ENCODE data around the gene RIMBP2.

RIMBP2 gene

GRCh38 chr12:130645751-130646150 is 70.3 kb downstream of the RIMBP2 start:
- no peak overlapping the region for H3K4me3 ChIP-seq (replicated peaks in 1 of 2; ENCODE audit: low read depth in 2 of 2, low read length in 2 of 2)
- TF ChIP-seq, protein P1, sequence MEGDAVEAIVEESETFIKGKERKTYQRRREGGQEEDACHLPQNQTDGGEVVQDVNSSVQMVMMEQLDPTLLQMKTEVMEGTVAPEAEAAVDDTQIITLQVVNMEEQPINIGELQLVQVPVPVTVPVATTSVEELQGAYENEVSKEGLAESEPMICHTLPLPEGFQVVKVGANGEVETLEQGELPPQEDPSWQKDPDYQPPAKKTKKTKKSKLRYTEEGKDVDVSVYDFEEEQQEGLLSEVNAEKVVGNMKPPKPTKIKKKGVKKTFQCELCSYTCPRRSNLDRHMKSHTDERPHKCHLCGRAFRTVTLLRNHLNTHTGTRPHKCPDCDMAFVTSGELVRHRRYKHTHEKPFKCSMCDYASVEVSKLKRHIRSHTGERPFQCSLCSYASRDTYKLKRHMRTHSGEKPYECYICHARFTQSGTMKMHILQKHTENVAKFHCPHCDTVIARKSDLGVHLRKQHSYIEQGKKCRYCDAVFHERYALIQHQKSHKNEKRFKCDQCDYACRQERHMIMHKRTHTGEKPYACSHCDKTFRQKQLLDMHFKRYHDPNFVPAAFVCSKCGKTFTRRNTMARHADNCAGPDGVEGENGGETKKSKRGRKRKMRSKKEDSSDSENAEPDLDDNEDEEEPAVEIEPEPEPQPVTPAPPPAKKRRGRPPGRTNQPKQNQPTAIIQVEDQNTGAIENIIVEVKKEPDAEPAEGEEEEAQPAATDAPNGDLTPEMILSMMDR (IDR thresholded peaks at IDR 0.05; ENCODE audit: low read depth, low read length): no peak
- DNase-seq (ENCODE audit: low read depth in 2 of 2): no peak

DNA sequence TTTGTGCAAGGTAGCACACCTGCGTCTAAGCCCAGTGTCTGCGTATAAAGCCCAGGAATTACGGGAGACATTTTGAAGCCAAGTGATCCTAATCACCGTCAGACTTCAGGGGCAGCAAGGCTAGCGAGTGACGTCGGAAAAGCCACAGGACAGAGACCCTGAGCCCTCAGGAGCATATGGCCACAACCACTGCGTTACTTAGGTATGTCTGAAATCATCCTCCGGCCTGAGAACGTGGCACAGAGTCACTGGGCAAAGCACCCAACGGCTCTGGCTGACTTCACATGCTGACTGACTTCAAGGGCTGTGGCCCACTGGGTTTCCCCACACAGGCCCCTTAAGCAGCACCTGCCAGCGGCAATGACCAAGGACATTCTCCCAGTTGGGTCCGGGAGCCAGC is 71.5 kb downstream of the RIMBP2 start:
- TF ChIP-seq, protein P1 (IDR thresholded peaks at IDR 0.05; ENCODE audit: low read depth, low read length): no peak
- H3K4me3 ChIP-seq (replicated peaks in 1 of 2; ENCODE audit: low read depth in 2 of 2, low read length in 2 of 2): no peak overlapping the region
- DNase-seq (ENCODE audit: low read depth in 2 of 2): no peak

- no peak overlapping the region for H3K4me3 ChIP-seq (replicated peaks in 1 of 2; ENCODE audit: low read depth in 2 of 2, low read length in 2 of 2)
- no peak for DNase-seq (ENCODE audit: low read depth in 2 of 2)
- TF ChIP-seq, protein P1 (IDR thresholded peaks at IDR 0.05; ENCODE audit: low read depth, low read length): no peak
Measured at GRCh38 chr12:130644146-130644545, 72.0 kb downstream of the RIMBP2 start.

- DNase-seq (ENCODE audit: low read depth in 2 of 2): no peak
- no peak overlapping the region for H3K4me3 ChIP-seq (replicated peaks in 1 of 2; ENCODE audit: low read depth in 2 of 2, low read length in 2 of 2)
- TF ChIP-seq, protein P1 (IDR thresholded peaks at IDR 0.05; ENCODE audit: low read depth, low read length): no peak
Measured at GRCh38 chr12:130642856-130643255, 73.2 kb downstream of the RIMBP2 start.

DNA sequence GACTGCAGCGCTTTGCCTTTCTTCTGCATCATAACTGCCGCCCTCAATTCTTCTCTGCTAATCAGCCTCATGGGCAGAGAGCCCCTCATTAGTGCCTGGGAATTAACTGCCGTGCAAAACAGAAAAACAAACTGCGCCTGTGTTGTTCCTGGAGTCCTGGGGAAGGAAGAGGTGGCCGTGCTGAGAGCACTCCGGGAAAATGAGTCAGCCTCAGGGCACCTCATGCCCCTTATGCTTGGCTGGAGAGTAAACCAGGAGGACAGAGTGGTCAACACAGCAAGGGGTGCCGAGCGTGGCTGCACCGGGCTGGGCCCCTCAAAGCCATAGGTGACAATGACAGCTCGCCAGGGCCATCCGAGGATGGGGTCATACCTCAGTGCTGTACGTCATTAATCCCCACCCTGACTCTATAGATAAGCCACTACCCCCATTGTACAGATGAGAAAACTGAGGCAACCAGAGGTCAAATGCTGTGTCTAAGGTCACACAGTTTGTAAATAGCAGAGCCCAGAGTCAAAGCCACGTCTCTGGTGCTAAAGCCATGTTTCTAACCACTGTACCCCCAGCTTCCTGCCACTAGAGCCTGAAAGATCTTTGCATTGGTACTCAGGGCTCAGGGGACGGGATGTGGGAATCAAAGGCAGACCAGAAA is 74.4 kb downstream of the RIMBP2 start:
- H3K4me3 ChIP-seq (replicated peaks in 1 of 2; ENCODE audit: low read depth in 2 of 2, low read length in 2 of 2): no peak overlapping the region
- TF ChIP-seq, protein P1 (IDR thresholded peaks at IDR 0.05; ENCODE audit: low read depth, low read length): no peak
- no peak for DNase-seq (ENCODE audit: low read depth in 2 of 2)

- no peak overlapping the region for H3K4me3 ChIP-seq (replicated peaks in 1 of 2; ENCODE audit: low read depth in 2 of 2, low read length in 2 of 2)
- DNase-seq (ENCODE audit: low read depth in 2 of 2): no peak
- TF ChIP-seq, protein P1 (IDR thresholded peaks at IDR 0.05; ENCODE audit: low read depth, low read length): no peak
Measured at GRCh38 chr12:130640901-130641300, 75.2 kb downstream of the RIMBP2 start.

- DNase-seq (ENCODE audit: low read depth in 2 of 2): no peak
- TF ChIP-seq, protein P1 (IDR thresholded peaks at IDR 0.05; ENCODE audit: low read depth, low read length): no peak
- H3K4me3 ChIP-seq (replicated peaks in 1 of 2; ENCODE audit: low read depth in 2 of 2, low read length in 2 of 2): no peak overlapping the region
Measured at GRCh38 chr12:130640496-130640895, 75.6 kb downstream of the RIMBP2 start.

All from cardiac fibroblast (primary cell).